HG03378 (cell line): ENCODE measurements around the gene ATG13.

Experiments
- ATAC-seq: cut with Tn5 transposase; IDR thresholded peaks from one replicate; pipeline ENCODE4 v1.9.1; 2021; ENCODE audit warnings: mild to moderate bottlenecking, moderate library complexity; ENCODE audit not compliant: unreplicated experiment

Gene ATG13

GRCh38 chr11:46604796-46605195, 12.6 kb upstream of the ATG13 start:
- ATAC-seq = no peak

DNA sequence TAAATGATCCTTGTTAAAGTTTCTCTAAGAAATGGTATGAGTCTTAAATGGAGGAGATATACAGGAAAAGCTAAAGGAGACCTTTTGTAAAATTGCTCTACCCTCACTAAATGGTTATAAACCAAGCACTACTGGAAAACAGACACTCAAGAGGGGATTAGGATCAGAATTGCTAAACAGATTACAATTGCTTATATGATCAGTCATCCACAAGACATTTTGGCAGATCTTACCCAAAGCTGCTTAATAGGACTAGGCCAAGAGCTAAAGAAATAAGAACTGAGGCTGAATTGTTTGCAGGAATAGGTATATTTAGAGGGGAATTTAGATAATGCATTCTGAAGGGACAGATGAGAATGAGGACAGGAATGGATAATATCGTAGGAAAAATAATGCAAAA, 9.8 kb upstream of the ATG13 start:
- ATAC-seq = no peak

DNA sequence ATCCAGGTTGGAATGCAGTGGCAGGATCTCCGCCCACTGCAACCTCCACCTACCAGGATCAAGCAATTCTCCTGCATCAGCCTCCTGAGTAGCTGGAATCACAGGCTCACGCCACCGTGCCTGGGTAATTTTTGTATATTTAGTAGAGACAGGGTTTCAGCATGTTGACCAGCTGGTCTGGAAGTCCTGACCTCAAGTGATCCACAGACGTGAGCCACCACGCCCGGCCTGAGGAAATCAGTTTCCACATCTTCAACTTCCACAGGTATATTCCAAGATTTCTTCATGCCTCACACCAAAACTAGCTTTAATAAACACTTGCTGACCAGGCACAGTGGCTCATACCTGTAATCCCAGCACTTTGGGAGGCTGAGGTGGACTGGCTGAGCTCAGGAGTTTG, 8.0 kb upstream of the ATG13 start:
- no peak for ATAC-seq

DNA sequence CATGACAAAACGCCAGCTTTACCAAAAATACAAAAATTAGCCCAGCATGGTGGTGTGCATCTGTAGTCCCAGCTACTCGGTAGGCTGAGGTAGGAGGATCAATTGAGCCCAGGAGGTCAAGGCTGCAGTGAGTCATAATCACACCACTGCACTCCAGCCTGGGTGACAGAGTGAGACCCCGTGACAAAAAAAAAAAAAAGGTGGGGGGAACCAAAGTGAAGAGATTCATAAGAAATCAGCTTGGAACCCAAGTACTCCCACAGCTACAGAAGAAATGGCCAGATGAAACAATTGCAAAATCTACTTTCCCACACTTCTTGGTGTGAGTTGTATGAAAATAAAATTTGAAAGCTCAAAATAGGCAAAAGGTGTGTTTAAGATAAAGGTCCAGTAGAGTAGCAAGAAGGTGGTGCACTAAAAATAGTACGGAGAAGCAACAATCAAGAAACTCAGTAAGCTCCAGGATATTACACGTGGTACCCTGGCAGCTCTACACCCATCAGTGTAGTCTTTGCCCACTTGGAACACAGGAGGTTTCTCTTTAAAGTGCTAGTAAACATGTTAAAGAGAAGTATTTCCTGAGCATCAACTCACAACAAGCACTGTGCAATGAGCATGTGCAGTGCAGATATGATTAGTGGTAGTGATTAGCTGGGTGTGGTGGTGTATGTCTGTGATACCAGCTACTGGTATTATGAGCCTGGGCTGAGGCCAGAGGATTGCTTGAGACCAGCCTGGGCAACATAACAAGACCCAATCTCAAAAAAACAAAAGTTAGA, 5.6 kb upstream of the ATG13 start:
- ATAC-seq = no peak

GRCh38 chr11:46612326-46612725, 5.0 kb upstream of the ATG13 start:
- ATAC-seq = no peak

- no peak for ATAC-seq
Observed at GRCh38 chr11:46615756-46616155, 1.6 kb upstream of the ATG13 start.

GRCh38 chr11:46616551-46617133, 711 bp upstream of the ATG13 start:
- peak; percentile 1 for ATAC-seq

GRCh38 chr11:46617972-46618314, 590 bp downstream of the ATG13 start:
- no peak for ATAC-seq

GRCh38 chr11:46618837-46619236, 1.5 kb downstream of the ATG13 start:
- ATAC-seq = no peak

DNA sequence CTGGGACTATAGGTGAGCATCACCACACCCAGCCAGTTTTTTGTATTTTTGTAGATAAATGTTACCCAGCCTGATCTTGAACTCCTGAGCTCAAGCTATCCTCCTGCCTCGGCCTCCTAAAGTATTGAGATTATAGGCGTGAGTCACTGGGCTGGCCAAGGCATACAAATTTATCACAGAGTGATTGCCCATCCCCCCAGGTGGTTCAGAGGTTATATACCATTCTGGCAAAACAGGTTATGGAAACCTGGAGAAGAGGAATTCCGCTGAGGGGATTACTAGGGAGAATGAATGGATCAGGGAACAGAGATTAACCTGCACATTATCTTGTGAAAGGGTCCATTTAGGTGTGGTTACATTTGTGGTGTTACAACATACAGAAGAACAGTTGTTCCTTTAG, 8.1 kb downstream of the ATG13 start:
- ATAC-seq = no peak

DNA sequence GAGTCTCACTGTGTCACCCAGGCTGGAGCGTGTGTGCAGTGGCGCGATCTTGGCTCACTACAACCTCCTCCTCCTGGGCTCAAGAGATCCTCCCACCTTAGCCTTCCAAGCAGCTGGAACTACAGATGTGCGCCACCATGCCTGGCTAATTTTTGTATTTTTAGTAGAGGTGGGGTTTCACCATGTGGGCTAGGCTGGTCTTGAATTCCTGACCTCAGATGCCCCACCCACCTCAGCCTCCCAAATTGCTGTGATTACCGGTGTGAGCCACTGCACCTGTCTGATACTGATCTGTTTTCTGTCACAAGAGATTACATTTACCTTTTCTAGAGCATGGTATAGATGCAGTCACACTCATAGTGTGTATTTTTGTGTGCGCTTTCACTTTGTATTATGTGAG, 11.6 kb downstream of the ATG13 start:
- ATAC-seq = no peak

GRCh38 chr11:46630237-46630636, 12.9 kb downstream of the ATG13 start:
- ATAC-seq = no peak

GRCh38 chr11:46631676-46632075, 14.3 kb downstream of the ATG13 start:
- ATAC-seq = no peak

DNA sequence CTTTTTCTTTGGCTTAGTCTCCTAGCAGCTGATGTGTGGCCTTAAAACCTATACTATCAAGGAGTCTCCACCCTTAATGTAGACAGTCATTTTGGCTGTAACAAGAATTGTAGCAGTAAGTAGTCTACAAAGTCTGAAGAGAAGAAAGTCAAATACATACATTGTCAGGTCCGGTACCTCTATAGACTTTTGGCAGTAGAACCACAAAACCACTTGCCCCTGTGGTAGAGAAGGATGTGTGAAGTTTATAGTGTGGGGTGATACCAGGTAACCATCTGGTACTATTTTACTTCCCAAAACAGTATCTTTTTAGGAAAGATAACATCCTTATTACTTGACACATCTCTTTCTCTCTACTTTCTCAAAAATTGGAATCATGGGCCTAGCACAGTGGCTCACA, 15.1 kb downstream of the ATG13 start:
- no peak for ATAC-seq

DNA sequence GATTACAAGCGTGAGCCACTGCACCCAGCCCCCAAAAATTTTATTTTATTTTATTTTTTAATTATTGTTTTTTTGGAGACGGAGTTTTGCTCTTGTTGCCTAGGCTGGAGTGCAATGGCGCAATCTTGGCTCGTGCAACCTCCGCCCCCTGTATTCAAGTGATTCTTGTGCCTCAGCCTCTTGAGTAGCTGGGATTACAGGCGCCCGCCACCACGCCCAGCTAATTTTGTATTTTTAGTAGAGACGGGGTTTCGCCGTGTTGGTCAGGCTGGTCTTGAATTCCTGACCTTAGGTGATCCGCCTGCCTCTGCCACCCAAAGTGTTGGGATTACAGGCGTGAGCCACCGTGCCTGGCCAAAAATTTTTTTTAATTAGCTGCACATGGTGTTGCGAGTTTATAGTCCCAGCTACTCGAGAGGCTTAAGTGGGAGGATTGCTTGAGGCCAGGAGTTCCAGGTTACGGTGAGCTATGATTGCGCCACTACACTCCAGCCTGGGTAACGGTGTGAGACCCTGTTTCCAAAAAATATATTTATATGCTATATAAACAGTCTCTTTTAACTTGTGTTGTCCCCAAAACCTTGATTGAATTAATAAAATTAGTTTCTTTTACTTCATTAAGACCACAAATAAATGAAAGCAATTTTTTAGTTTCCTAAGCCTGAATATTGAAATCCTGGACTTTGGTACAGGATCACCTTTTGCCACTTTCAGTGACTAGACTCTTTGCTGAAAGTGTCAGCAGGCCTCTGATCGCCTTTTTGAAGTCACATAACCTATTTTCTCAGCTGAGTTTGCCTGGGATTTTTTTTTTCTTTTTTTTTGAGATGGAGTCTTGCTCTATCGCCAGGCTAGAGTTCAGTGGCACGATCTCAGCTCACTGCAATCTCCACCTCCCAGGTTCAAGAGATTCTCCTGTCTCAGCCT, 16.2 kb downstream of the ATG13 start:
- no peak for ATAC-seq

DNA sequence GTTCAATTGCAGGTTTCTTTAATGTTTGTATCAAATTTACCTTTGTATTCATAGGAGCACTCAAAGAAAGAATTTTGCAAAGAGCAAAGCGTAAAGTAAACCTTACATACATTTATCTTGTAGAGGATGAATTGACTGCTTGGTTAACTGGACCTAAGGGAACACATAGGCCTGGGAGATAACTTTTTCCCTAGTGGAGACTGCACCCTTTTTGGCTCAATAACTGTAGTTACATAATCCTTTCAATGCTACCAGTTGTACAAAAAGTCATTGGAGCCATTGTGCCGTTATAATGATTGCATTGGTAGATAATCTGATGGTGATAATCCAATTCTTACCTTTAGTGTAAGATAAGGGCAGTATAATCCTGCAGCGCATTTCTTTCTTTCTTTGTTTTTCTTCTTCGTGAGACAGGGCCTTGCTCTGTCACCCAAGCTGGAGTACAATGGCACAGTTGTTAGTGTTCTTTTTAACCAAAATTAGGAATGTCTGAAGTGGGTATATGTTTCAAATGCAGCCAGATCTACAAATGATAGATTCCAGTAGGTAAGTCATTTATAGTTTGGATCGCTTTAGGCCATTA, 18.3 kb downstream of the ATG13 start:
- ATAC-seq = no peak

DNA sequence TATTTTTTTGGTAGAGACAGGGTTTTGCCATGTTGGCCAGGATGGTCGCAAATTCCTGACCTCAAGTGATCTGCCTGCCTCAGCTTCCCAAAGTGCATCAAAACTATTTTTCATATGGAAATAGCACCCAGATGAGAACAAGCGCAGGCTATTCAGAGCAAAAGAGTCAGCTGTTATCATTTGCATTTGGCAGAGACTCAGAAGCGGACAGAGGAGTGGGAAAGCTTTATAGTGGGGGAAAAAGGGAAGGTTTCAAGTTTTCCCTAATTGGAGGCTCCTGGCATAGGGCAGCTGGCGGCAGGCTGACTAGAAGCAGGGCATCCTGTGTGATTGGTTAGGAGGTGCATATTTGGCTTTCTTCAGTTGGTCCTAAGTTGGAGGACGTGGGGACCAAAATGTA, 20.2 kb downstream of the ATG13 start:
- ATAC-seq = no peak

- ATAC-seq = no peak
Observed at GRCh38 chr11:46639197-46639839, 22.0 kb downstream of the ATG13 start.

DNA sequence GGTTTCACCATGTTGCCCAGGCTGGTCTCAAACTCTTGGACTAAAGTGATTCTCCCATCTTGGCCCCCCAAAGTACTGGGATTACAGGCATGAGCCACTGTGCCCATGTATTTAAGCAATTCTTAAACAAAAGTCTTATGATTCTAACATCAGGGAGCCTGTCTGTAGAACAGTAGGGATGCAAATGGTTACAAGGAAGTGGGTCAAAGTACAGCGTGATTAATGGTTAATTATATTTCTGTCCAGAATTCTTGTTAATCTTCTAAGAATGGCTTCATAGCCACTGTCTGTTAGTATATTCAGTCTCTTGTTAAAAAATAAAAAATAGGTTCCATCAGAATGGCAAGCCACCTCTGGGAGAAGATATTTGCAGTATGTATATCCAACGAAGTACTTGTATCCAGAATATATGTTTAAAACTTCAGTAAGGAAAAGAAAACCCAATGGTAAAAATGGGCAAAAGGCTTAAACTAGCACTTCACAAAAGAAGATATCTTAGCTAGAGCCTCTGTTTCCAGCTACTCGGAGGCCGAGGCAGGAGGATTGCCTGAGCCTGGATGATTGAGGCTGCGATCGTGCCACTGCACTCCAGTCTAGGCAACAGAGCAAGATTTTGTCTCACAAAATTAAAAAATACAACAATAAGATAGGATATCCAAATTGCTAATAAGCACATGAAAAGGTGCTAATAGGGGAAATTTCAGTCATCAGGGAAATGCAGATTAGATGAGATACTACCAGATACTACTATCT, 22.9 kb downstream of the ATG13 start:
- ATAC-seq = no peak

DNA sequence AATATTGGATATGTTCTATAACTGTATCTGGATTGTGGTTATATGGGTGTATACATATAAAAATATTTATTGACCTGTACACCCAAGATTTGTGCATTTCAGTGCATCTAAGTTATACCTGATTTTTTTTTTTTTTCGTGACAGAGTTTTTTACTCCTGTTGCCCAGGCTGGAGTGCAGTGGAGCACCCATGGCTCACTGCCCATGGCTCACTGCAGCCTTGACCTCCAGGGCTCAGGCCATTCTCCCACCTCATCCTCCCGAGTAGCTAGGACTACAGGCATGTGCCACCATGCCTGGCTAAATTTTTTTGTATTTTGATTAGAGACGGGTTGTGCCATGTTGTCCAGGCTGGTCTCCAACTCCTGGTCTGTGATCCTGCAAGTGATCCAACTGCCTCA, 24.3 kb downstream of the ATG13 start:
- ATAC-seq = no peak
